ENCODE measurements around the gene ZBED1. TPM values are rescaled to one million over a fixed set of nuclear protein-coding genes. Genes with fewer than 3 reads are reported as not detected.

Gene ZBED1
- total and polyA plus RNA-seq, 2 donors (not counting 3 experiments of a cell fraction or from before 2014, with no cell fraction given), result 24.6 to 46.5 TPM

DNA sequence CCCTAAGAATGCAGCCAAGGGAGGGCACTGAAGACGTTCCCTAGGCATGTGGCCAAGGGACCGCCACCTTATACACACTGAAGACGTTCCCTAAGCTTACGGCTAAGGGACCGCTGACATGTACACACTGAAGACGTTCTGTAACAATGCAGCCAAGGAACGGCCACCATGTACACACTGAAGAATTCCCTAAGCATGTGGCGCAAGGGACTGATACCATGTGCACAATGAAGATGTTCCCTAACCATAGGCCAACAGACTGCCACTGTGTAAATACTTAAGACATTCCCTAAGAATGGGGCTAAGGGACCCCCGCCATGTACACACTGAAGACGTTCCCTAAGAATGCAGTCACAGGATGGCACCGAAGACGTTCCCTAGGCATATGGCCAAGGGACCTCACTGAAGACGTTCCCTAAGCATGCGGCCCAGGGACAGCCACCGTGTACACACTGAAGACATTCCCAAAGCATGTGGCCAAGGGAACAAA is 36.1 kb downstream of the ZBED1 start:
- no TSS peak for BruUV-seq (replicated peaks)
- ChIA-PET POLR2A (no interaction called here), CTCF (no interaction called here)
- H3K27me3 ChIP-seq (ENCODE audit: control insufficient read depth in 2 of 2, insufficient read depth in 2 of 2, low read length in 2 of 2), result no peaks in the 10 kb centered on the region
- H3K36me3 ChIP-seq (ENCODE audit: control insufficient read depth in 2 of 2, extremely low read depth in 1 of 2, insufficient read depth in 2 of 2, low read length in 2 of 2), result no peaks in the 10 kb centered on the region
- intact Hi-C loops (cut with micrococcal nuclease) (no loop called here), dilution Hi-C loops (cut with MboI; ENCODE audit: extremely low pct_ligation_motif_present, low sequenced_read_pairs) (no loop called here)
- TF ChIP-seq, protein P1, sequence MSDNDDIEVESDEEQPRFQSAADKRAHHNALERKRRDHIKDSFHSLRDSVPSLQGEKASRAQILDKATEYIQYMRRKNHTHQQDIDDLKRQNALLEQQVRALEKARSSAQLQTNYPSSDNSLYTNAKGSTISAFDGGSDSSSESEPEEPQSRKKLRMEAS (IDR thresholded peaks at IDR 0.05; ENCODE audit: insufficient read depth, insufficient read length), result no peak
- TF ChIP-seq MYC (IDR thresholded peaks at IDR 0.05; ENCODE audit: low read depth, low read length) (no peak), POLR2AphosphoS5 (IDR thresholded peaks at IDR 0.05; ENCODE audit: insufficient read depth, low read depth, low read length) (no peak), JUN (IDR thresholded peaks at IDR 0.05; ENCODE audit: borderline replicate concordance, insufficient read depth, insufficient read length, low read depth) (no peak), POLR2A (IDR thresholded peaks at IDR 0.05; ENCODE audit: low read depth, low read length) (no peak)
- TF ChIP-seq, protein P2, sequence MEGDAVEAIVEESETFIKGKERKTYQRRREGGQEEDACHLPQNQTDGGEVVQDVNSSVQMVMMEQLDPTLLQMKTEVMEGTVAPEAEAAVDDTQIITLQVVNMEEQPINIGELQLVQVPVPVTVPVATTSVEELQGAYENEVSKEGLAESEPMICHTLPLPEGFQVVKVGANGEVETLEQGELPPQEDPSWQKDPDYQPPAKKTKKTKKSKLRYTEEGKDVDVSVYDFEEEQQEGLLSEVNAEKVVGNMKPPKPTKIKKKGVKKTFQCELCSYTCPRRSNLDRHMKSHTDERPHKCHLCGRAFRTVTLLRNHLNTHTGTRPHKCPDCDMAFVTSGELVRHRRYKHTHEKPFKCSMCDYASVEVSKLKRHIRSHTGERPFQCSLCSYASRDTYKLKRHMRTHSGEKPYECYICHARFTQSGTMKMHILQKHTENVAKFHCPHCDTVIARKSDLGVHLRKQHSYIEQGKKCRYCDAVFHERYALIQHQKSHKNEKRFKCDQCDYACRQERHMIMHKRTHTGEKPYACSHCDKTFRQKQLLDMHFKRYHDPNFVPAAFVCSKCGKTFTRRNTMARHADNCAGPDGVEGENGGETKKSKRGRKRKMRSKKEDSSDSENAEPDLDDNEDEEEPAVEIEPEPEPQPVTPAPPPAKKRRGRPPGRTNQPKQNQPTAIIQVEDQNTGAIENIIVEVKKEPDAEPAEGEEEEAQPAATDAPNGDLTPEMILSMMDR (IDR thresholded peaks at IDR 0.05; ENCODE audit: extremely low read depth in 1 of 2, insufficient read depth in 1 of 2, low read depth in 1 of 2, low read length in 2 of 2), result no peak
- DNase-seq (ENCODE audit: low read depth, low spot score) (no peak), FAIRE-seq (no peak)
- no peak overlapping the region for H3K4me3 ChIP-seq (replicated peaks in 1 of 3; ENCODE audit: insufficient read depth in 1 of 3, low read depth in 1 of 3, low read length in 3 of 3)
- H2AFZ ChIP-seq (ENCODE audit: low read depth, low read length), result no peak overlapping the region
- H3K4me1 ChIP-seq (ENCODE audit: control insufficient read depth, extremely low read depth, insufficient read depth, low read length), result no peaks in the 10 kb centered on the region
- no peaks in the 10 kb centered on the region for H4K20me1 ChIP-seq (replicated peaks; ENCODE audit: control insufficient read depth, extremely low read depth, insufficient read depth, low read length)
- H3K9me3 ChIP-seq (replicated peaks; ENCODE audit: control insufficient read depth, insufficient read depth, low read length), result no peaks in the 10 kb centered on the region
- H3K79me2 ChIP-seq (ENCODE audit: control insufficient read depth, insufficient read depth, low read length), result peaks cover 2% of the 10 kb centered on the region
- no peak overlapping the region for H3K27ac ChIP-seq (ENCODE audit: insufficient read depth, low read depth, low read length)
- no peak overlapping the region for H3K9ac ChIP-seq (replicated peaks; ENCODE audit: extremely low read depth, insufficient read depth, low read length)
- H3K9me1 ChIP-seq (replicated peaks; ENCODE audit: control insufficient read depth, extremely low read depth, insufficient read depth, low read length), result no peaks in the 10 kb centered on the region
- no peak overlapping the region for H3K4me2 ChIP-seq (ENCODE audit: insufficient read depth, low read length)

All from endothelial cell of umbilical vein (primary cell).